GM19438 (cell line): ENCODE data around the gene MADD.
"Not testable (repeated sequence)": the region's sequence is repeated elsewhere in the genome, so short reads cannot be mapped to it uniquely, and the experiment has no call there.

Experiments
- ATAC-seq: cut with Tn5 transposase; IDR thresholded peaks from one replicate; pipeline ENCODE4 v1.9.1; 2021; ENCODE audit warnings: low read depth; ENCODE audit not compliant: unreplicated experiment

Gene MADD

GRCh38 chr11:47317064-47317828 lies 47.3 kb downstream of the MADD start:
- peak; percentile 78 for ATAC-seq

- ATAC-seq, result no peak
These were observed 48.2 kb downstream of the MADD start for GRCh38 chr11:47318166-47318565.

GRCh38 chr11:47324520-47324919 lies 54.6 kb downstream of the MADD start:
- no peak for ATAC-seq

- no peak for ATAC-seq
These were observed 55.5 kb downstream of the MADD start for GRCh38 chr11:47325271-47326041.

- ATAC-seq, result no peak
These were observed 56.3 kb downstream of the MADD start for GRCh38 chr11:47326198-47326597.

GRCh38 chr11:47327025-47327424 lies 57.1 kb downstream of the MADD start:
- ATAC-seq, result no peak

- ATAC-seq, result no peak
These were observed 58.0 kb downstream of the MADD start for GRCh38 chr11:47327949-47328348.

- peak; percentile 68 for ATAC-seq
These were observed 58.8 kb downstream of the MADD start for GRCh38 chr11:47328449-47329390.

- no peak for ATAC-seq
These were observed 59.6 kb downstream of the MADD start for GRCh38 chr11:47329431-47329986.

- no peak for ATAC-seq
These were observed 60.3 kb downstream of the MADD start for GRCh38 chr11:47329987-47330931.

GRCh38 chr11:47331454-47332302 lies 61.7 kb downstream of the MADD start:
- no peak for ATAC-seq

- ATAC-seq, result no peak
These were observed 62.4 kb downstream of the MADD start for GRCh38 chr11:47332303-47332711.

- no peak for ATAC-seq
These were observed 63.0 kb downstream of the MADD start for GRCh38 chr11:47332791-47333525.

GRCh38 chr11:47333526-47333845 lies 63.6 kb downstream of the MADD start:
- ATAC-seq, result no peak

- no peak for ATAC-seq
These were observed 64.0 kb downstream of the MADD start for GRCh38 chr11:47333886-47334443.

- ATAC-seq, result not testable (repeated sequence)
These were observed 64.9 kb downstream of the MADD start for GRCh38 chr11:47334699-47335411.

- ATAC-seq, result no peak
These were observed 65.8 kb downstream of the MADD start for GRCh38 chr11:47335733-47336132.
